Measurements from ENCODE around the gene KLF13. TPM values are rescaled to one million over a fixed set of nuclear protein-coding genes. Genes with fewer than 3 reads are reported as not detected.

Gene KLF13
- total and polyA plus RNA-seq, 2 experiments from 2014 or later = 23.5 to 28.6 TPM

DNA sequence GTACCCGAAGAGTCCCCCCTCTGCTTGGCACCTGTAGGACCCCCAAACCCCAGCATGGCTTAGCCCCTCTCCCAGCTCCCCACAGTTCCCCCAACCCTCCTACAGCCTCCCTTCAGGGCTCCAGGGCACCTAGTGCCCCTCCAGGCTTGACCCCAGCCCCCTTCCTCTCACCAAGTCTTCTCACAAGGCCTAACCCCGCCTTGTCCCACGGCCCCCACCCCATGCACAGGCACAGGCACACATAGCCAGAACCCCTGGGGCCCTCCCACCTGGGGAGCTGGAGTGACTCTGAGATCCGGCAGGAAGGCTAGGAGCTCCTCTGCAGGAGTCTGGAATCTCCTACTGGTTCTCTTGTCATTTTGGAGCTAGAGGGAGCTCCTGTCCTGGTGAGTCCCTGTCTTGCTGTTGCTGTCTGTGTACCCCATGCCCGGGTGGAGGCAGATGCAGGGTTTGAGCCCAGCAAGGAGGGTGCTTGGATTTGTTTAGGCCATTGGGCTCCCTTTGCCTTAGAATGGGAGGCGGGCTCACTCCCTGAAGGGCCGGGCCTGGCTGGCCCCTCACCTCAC lies 39.6 kb downstream of the KLF13 start:
- peaks cover 11% of the 10 kb centered on the region for H3K27me3 Mint-ChIP-seq (ENCODE audit: insufficient read depth, low read depth, poor library complexity)
- Histone ChIP-seq H3K27ac (ENCODE audit: low read depth) (0 out of 2 replicates have a peak overlapping the region, but pooled peaks have one; percentile 50), H3K4me3 (peak overlapping the region; percentile 41), H4K20me1 (replicated peaks; ENCODE audit: insufficient read depth) (peaks cover 4% of the 10 kb centered on the region; the same call in 1 of the 2 replicates), H3K36me3 (ENCODE audit: insufficient read depth) (no peaks in the 10 kb centered on the region), H3F3A (replicated peaks; ENCODE audit: low read depth) (no peaks in the 10 kb centered on the region), H3K9me2 (ENCODE audit: insufficient read depth) (no peaks in the 10 kb centered on the region), H3K4me1 (ENCODE audit: insufficient read depth) (peaks cover 75% of the 10 kb centered on the region), H3K4me2 (peak overlapping the region; percentile 71), H2AFZ (no peak overlapping the region), H3K79me2 (replicated peaks; ENCODE audit: insufficient read depth) (peaks cover 64% of the 10 kb centered on the region), H3K27me3 (ENCODE audit: insufficient read depth) (no peaks in the 10 kb centered on the region)
- H3K9me3 Mint-ChIP-seq = no peaks in the 10 kb centered on the region; the same call in 2 of the 3 replicates
- peak; percentile 54 for DNase-seq (ENCODE audit: low spot score)
- TF ChIP-seq ZNF331 (CRISPR knock-in tag; IDR thresholded peaks at IDR 0.05; ENCODE audit: low read depth) (no peak), POLR2AphosphoS5 (IDR thresholded peaks at IDR 0.05; ENCODE audit: low read depth) (no peak), STAT1 (IDR thresholded peaks at IDR 0.05; ENCODE audit: unreplicated experiment) (no peak)
- TF ChIP-seq, protein P1, sequence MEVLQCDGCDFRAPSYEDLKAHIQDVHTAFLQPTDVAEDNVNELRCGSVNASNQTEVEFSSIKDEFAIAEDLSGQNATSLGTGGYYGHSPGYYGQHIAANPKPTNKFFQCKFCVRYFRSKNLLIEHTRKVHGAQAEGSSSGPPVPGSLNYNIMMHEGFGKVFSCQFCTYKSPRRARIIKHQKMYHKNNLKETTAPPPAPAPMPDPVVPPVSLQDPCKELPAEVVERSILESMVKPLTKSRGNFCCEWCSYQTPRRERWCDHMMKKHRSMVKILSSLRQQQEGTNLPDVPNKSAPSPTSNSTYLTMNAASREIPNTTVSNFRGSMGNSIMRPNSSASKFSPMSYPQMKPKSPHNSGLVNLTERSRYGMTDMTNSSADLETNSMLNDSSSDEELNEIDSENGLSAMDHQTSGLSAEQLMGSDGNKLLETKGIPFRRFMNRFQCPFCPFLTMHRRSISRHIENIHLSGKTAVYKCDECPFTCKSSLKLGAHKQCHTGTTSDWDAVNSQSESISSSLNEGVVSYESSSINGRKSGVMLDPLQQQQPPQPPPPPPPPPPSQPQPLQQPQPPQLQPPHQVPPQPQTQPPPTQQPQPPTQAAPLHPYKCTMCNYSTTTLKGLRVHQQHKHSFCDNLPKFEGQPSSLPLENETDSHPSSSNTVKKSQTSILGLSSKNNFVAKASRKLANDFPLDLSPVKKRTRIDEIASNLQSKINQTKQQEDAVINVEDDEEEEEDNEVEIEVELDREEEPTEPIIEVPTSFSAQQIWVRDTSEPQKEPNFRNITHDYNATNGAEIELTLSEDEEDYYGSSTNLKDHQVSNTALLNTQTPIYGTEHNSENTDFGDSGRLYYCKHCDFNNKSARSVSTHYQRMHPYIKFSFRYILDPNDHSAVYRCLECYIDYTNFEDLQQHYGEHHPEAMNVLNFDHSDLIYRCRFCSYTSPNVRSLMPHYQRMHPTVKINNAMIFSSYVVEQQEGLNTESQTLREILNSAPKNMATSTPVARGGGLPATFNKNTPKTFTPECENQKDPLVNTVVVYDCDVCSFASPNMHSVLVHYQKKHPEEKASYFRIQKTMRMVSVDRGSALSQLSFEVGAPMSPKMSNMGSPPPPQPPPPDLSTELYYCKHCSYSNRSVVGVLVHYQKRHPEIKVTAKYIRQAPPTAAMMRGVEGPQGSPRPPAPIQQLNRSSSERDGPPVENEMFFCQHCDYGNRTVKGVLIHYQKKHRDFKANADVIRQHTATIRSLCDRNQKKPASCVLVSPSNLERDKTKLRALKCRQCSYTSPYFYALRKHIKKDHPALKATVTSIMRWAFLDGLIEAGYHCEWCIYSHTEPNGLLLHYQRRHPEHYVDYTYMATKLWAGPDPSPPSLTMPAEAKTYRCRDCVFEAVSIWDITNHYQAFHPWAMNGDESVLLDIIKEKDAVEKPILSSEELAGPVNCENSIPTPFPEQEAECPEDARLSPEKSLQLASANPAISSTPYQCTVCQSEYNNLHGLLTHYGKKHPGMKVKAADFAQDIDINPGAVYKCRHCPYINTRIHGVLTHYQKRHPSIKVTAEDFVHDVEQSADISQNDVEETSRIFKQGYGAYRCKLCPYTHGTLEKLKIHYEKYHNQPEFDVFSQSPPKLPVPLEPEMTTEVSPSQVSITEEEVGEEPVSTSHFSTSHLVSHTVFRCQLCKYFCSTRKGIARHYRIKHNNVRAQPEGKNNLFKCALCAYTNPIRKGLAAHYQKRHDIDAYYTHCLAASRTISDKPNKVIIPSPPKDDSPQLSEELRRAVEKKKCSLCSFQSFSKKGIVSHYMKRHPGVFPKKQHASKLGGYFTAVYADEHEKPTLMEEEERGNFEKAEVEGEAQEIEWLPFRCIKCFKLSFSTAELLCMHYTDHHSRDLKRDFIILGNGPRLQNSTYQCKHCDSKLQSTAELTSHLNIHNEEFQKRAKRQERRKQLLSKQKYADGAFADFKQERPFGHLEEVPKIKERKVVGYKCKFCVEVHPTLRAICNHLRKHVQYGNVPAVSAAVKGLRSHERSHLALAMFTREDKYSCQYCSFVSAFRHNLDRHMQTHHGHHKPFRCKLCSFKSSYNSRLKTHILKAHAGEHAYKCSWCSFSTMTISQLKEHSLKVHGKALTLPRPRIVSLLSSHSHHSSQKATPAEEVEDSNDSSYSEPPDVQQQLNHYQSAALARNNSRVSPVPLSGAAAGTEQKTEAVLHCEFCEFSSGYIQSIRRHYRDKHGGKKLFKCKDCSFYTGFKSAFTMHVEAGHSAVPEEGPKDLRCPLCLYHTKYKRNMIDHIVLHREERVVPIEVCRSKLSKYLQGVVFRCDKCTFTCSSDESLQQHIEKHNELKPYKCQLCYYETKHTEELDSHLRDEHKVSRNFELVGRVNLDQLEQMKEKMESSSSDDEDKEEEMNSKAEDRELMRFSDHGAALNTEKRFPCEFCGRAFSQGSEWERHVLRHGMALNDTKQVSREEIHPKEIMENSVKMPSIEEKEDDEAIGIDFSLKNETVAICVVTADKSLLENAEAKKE (CRISPR knock-in tag; IDR thresholded peaks at IDR 0.05) = no peak
- TF ChIP-seq, protein P2, sequence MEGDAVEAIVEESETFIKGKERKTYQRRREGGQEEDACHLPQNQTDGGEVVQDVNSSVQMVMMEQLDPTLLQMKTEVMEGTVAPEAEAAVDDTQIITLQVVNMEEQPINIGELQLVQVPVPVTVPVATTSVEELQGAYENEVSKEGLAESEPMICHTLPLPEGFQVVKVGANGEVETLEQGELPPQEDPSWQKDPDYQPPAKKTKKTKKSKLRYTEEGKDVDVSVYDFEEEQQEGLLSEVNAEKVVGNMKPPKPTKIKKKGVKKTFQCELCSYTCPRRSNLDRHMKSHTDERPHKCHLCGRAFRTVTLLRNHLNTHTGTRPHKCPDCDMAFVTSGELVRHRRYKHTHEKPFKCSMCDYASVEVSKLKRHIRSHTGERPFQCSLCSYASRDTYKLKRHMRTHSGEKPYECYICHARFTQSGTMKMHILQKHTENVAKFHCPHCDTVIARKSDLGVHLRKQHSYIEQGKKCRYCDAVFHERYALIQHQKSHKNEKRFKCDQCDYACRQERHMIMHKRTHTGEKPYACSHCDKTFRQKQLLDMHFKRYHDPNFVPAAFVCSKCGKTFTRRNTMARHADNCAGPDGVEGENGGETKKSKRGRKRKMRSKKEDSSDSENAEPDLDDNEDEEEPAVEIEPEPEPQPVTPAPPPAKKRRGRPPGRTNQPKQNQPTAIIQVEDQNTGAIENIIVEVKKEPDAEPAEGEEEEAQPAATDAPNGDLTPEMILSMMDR (conservative IDR thresholded peaks at IDR 0.05; ENCODE audit: low read depth in 2 of 2) = peak in 1 of 2 experiments; percentile 46; a peak in 2 of 4 replicates
- peak overlapping the region; percentile 93; the same call in 1 of the 2 replicates for H3K27ac Mint-ChIP-seq
- H3K4me1 Mint-ChIP-seq = peaks cover 82% of the 10 kb centered on the region
- ATAC-seq = peak; percentile 30
- H3K36me3 Mint-ChIP-seq (ENCODE audit: low read depth) = peaks cover 3% of the 10 kb centered on the region; the same call in 1 of the 3 replicates
- H3K4me3 Mint-ChIP-seq = peak overlapping the region; percentile 61; the same call in 2 of the 3 replicates
